IMR-90 (cell line): ENCODE measurements around the gene LEMD3. TPM values are rescaled to one million over a fixed set of nuclear protein-coding genes. Genes with fewer than 3 reads are reported as not detected.

Experiments used
- ATAC-seq: fragments of 200-7000 bp; cut with Tn5 transposase; 2 replicates; pipeline ENCODE4 v1.9.1; 2020; ENCODE audit warnings: low read depth, mild to moderate bottlenecking, moderate library complexity
- BruUV-seq: library from RNA; stranded (reverse); fragments of 400-500 nt; replicated peaks from 2 replicates; lab custom pipeline; 2021; lab: Mats Ljungman, UMichigan
- CTCF ChIA-PET: fragments of 300-600 bp; formaldehyde crosslinking; extraction: SDS; loops from one replicate; lab custom pipeline; 2021; ENCODE audit warnings: antibody characterized with exemption; lab: Yijun Ruan, JAX
- POLR2A ChIA-PET: fragments of 300-600 bp; sonication (Branson Sonifier 250); formaldehyde crosslinking; loops from one replicate; lab custom pipeline; 2022; ENCODE audit warnings: antibody characterized with exemption; ENCODE audit not compliant: unreplicated experiment; lab: Charles Lee
- DNase-seq: peaks from one replicate; pipeline ENCODE4 v3.0.0; 2013
- H2AFZ ChIP-seq: replicated peaks from 2 replicates; pipeline ENCODE3; 2013; ENCODE audit warnings: low read length, mild to moderate bottlenecking; ENCODE audit not compliant: poor library complexity
- H2AK5ac ChIP-seq: 2 replicates; pipeline ENCODE4 v1.6.1; 2013; ENCODE audit warnings: low read depth, low read length, inconsistent platforms
- H2AK9ac ChIP-seq: replicated peaks from 2 replicates; pipeline ENCODE3; 2013; ENCODE audit warnings: mild to moderate bottlenecking, low read depth, low read length, moderate library complexity; ENCODE audit not compliant: poor library complexity
- H2BK120ac ChIP-seq: 2 replicates; pipeline ENCODE4 v1.6.1; 2013; ENCODE audit warnings: low read depth, low read length, inconsistent platforms
- H2BK15ac ChIP-seq: 3 replicates; pipeline ENCODE4 v1.6.1; 2013; ENCODE audit warnings: low read depth, low read length, inconsistent platforms
- H2BK20ac ChIP-seq: 2 replicates; pipeline ENCODE4 v1.6.1; 2013; ENCODE audit warnings: low read depth, mild to moderate bottlenecking, inconsistent platforms, low read length, moderate library complexity
- H2BK5ac ChIP-seq: 2 replicates; pipeline ENCODE4 v1.6.1; 2013; ENCODE audit warnings: mild to moderate bottlenecking, low read depth, low read length, inconsistent platforms; ENCODE audit not compliant: poor library complexity, severe bottlenecking
- H3K14ac ChIP-seq: replicated peaks from 2 replicates; pipeline ENCODE4 v1.6.1; 2013; ENCODE audit warnings: low read depth, low read length, inconsistent platforms
- H3K18ac ChIP-seq: 2 replicates; pipeline ENCODE4 v1.6.1; 2013; ENCODE audit warnings: low read depth, low read length, control low read depth
- H3K23ac ChIP-seq: 2 replicates; pipeline ENCODE4 v1.6.1; 2013; ENCODE audit warnings: low read depth, low read length, inconsistent platforms
- H3K27ac ChIP-seq: 2 replicates; pipeline ENCODE4 v1.5.1; 2013; ENCODE audit warnings: mild to moderate bottlenecking, control low read depth, low read length; ENCODE audit not compliant: insufficient read depth
- H3K27me3 ChIP-seq: 2 replicates; pipeline ENCODE4 v1.6.1; 2013; ENCODE audit warnings: low read length; ENCODE audit not compliant: control insufficient read depth, insufficient read depth
- H3K36me3 ChIP-seq: 2 replicates; pipeline ENCODE4 v1.6.1; 2013; ENCODE audit warnings: low read length, mixed read lengths; ENCODE audit not compliant: control insufficient read depth, insufficient read depth
- H3K4ac ChIP-seq: 2 replicates; pipeline ENCODE4 v1.6.1; 2013; ENCODE audit warnings: low read depth, low read length, inconsistent platforms
- H3K4me1 ChIP-seq: 2 replicates; pipeline ENCODE4 v1.6.1; 2013; ENCODE audit warnings: low read length, mixed read lengths; ENCODE audit not compliant: control insufficient read depth, insufficient read depth
- H3K4me2 ChIP-seq: 2 replicates; pipeline ENCODE4 v1.6.1; 2013; ENCODE audit warnings: low read depth, mild to moderate bottlenecking, control low read depth, low read length, moderate library complexity
- H3K4me3 ChIP-seq: 2 replicates; pipeline ENCODE4 v1.5.1; 2013; ENCODE audit warnings: low read depth, mild to moderate bottlenecking, control low read depth, low read length, moderate library complexity; ENCODE audit not compliant: insufficient read depth
- H3K56ac ChIP-seq: 2 replicates; pipeline ENCODE4 v1.6.1; 2013; ENCODE audit warnings: low read length, inconsistent platforms; ENCODE audit not compliant: insufficient read depth; ENCODE audit errors: extremely low read depth
- H3K79me1 ChIP-seq, 2 experiments: 2 replicates each; pipeline ENCODE4 v1.6.1; 2013; ENCODE audit warnings: low read length in 2 of 2, inconsistent platforms in 1 of 2, low read depth in 1 of 2
- H3K9ac ChIP-seq: 2 replicates; pipeline ENCODE4 v1.6.1; 2013; ENCODE audit warnings: low read depth, low read length, control low read depth
- H3K9me1 ChIP-seq: 2 replicates; pipeline ENCODE4 v1.6.1; 2013; ENCODE audit warnings: low read length, inconsistent platforms; ENCODE audit not compliant: insufficient read depth
- H3K9me3 ChIP-seq: 2 replicates; pipeline ENCODE4 v1.6.1; 2013; ENCODE audit warnings: low read length; ENCODE audit not compliant: control insufficient read depth, insufficient read depth
- H4K20me1 ChIP-seq: 2 replicates; pipeline ENCODE4 v1.6.1; 2013; ENCODE audit warnings: low read length, inconsistent platforms; ENCODE audit not compliant: insufficient read depth
- H4K5ac ChIP-seq: 2 replicates; pipeline ENCODE4 v1.6.1; 2013; ENCODE audit warnings: mild to moderate bottlenecking, low read depth, low read length, control low read depth
- H4K8ac ChIP-seq, 2 experiments: 2 replicates each; pipeline ENCODE4 v1.6.1; 2013; ENCODE audit warnings: low read depth in 2 of 2, low read length in 2 of 2, control low read depth in 1 of 2, inconsistent platforms in 1 of 2
- H4K91ac ChIP-seq: 2 replicates; pipeline ENCODE4 v1.6.1; 2013; ENCODE audit warnings: low read depth, low read length, inconsistent platforms; ENCODE audit not compliant: insufficient read depth
- BHLHE40 ChIP-seq: fragments of 150-350 bp; IDR thresholded peaks from 2 replicates; pipeline ENCODE4 v1.6.1; 2016; ENCODE audit warnings: mild to moderate bottlenecking, low read depth, low read length
- CEBPB ChIP-seq: IDR thresholded peaks from 2 replicates; pipeline ENCODE4 v1.6.1; 2012; ENCODE audit warnings: low read depth, low read length, improper control_type of control experiment
- CHD1 ChIP-seq: IDR thresholded peaks from 2 replicates; pipeline ENCODE4 v1.6.1; 2012; ENCODE audit warnings: low read depth, low read length, improper control_type of control experiment
- CTCF ChIP-seq: conservative IDR thresholded peaks from 2 replicates; pipeline ENCODE4 v1.5.1; 2012; ENCODE audit warnings: mild to moderate bottlenecking, low read depth, low read length, improper control_type of control experiment
- ELK1 ChIP-seq: fragments of 150-350 bp; IDR thresholded peaks from 2 replicates; pipeline ENCODE4 v1.6.1; 2016; ENCODE audit warnings: low read depth, mild to moderate bottlenecking, low read length, moderate library complexity, borderline replicate concordance
- FOS ChIP-seq: fragments of 150-350 bp; IDR thresholded peaks from 2 replicates; pipeline ENCODE4 v1.6.1; 2016; ENCODE audit warnings: low read depth, low read length
- MAZ ChIP-seq: IDR thresholded peaks from 2 replicates; pipeline ENCODE4 v1.6.1; 2012; ENCODE audit warnings: low read depth, mild to moderate bottlenecking, low read length, improper control_type of control experiment, moderate library complexity, borderline replicate concordance
- NFE2L2 ChIP-seq: fragments of 150-350 bp; IDR thresholded peaks from 2 replicates; pipeline ENCODE4 v1.6.1; 2016; ENCODE audit warnings: low read depth, mild to moderate bottlenecking, low read length
- POLR2A ChIP-seq: IDR thresholded peaks from 2 replicates; pipeline ENCODE4 v1.6.1; 2012; ENCODE audit warnings: mild to moderate bottlenecking, low read depth, low read length
- RAD21 ChIP-seq: IDR thresholded peaks from 2 replicates; pipeline ENCODE4 v1.6.1; 2012; ENCODE audit warnings: low read length, improper control_type of control experiment
- RCOR1 ChIP-seq: IDR thresholded peaks from 2 replicates; pipeline ENCODE4 v1.6.1; 2012; ENCODE audit warnings: mild to moderate bottlenecking, low read length, improper control_type of control experiment; ENCODE audit not compliant: insufficient replicate concordance
- SMC3 ChIP-seq: fragments of 150-350 bp; IDR thresholded peaks from 2 replicates; pipeline ENCODE4 v1.6.1; 2016; ENCODE audit warnings: low read depth, mild to moderate bottlenecking, antibody characterized with exemption, low read length, moderate library complexity
- USF2 ChIP-seq: fragments of 150-350 bp; IDR thresholded peaks from 2 replicates; pipeline ENCODE4 v1.6.1; 2017; ENCODE audit warnings: mild to moderate bottlenecking, antibody characterized with exemption, low read length, low read depth
- whole genome bisulfite sequencing, 2 experiments: methylation state at CpG; one replicate each; pipeline versions ENCODE4 v1.1.5 to v1.1.7; 2013; ENCODE audit warnings: missing lambda C conversion rate in 2 of 2; ENCODE audit not compliant: insufficient read length in 1 of 2; ENCODE audit errors: extremely low coverage in 2 of 2; 5-methylcytosine and 5-hydroxymethylcytosine counted together
- dilution Hi-C: fragments of 300-500 bp; cut with HindIII; formaldehyde crosslinking; loops from one replicate; pipeline ENCODE4 v1.14.3; 2018; ENCODE audit warnings: low sequenced_read_pairs; ENCODE audit not compliant: unreplicated experiment
- in situ Hi-C: fragments of 300-500 bp; cut with MboI; formaldehyde crosslinking; loops from 3 replicates; pipeline ENCODE4 v1.14.3; 2019; ENCODE audit warnings: low sequenced_read_pairs, inconsistent platforms, mixed read lengths
- intact Hi-C: fragments of 100-400 bp; cut with micrococcal nuclease; formaldehyde crosslinking; loops from 2 replicates; pipeline ENCODE4 v1.10.0; 2022
- polyA plus RNA-seq, 3 experiments: library from polyadenylated mRNA; depleted of rRNA; stranded (reverse); fragments of >200 nt; gene quantifications; 2 replicates each; pipeline ENCODE4 v1.2.3, GENCODE V29; 2012; ENCODE audit warnings: low replicate concordance in 1 of 3
- total RNA-seq: library from RNA; depleted of rRNA; stranded (reverse); fragments of >200 nt; gene quantifications from 2 replicates; pipeline ENCODE4 v1.2.3, GENCODE V29; 2012

LEMD3 gene
- total and polyA plus RNA-seq, 2 of the 4 experiments (the other 2 are of a cell fraction), result 5.5 to 9.9 TPM

- no peak for DNase-seq
- no peak overlapping the region for H2BK5ac ChIP-seq
- intact Hi-C loops, result no loop called here
- H2AFZ ChIP-seq, result no peak overlapping the region
- H3K27me3 ChIP-seq, result peaks cover 26% of the 10 kb centered on the region
- no peak overlapping the region for H2BK15ac ChIP-seq
- H3K4me2 ChIP-seq, result no peak overlapping the region
- TF ChIP-seq CTCF, result no peak
- TF ChIP-seq BHLHE40, result no peak
- no peak for TF ChIP-seq SMC3
- TF ChIP-seq USF2, result no peak
- TF ChIP-seq MAZ, result no peak
- no peak for TF ChIP-seq CEBPB
- TF ChIP-seq RAD21, result no peak
- no peak for TF ChIP-seq POLR2A
- TF ChIP-seq CHD1, result no peak
- TF ChIP-seq FOS, result no peak
- no peak for TF ChIP-seq NFE2L2
- no peak for TF ChIP-seq RCOR1
- no peak for TF ChIP-seq ELK1
- CTCF ChIA-PET, result interaction anchor here (1.0 kb wide), 1 partner anchor 15 kb away, joined by 3 read pairs; no protein-coding TSS in a partner anchor
- H3K23ac ChIP-seq, result no peak overlapping the region
- no peak overlapping the region for H2AK5ac ChIP-seq
- H2BK20ac ChIP-seq, result no peak overlapping the region
- no peak overlapping the region for H2AK9ac ChIP-seq
- no peak overlapping the region for H3K4me3 ChIP-seq
- H3K36me3 ChIP-seq, result no peaks in the 10 kb centered on the region
- in situ Hi-C loops, result no loop called here
- no peak overlapping the region for H3K4ac ChIP-seq
- H3K9ac ChIP-seq, result no peak overlapping the region
- POLR2A ChIA-PET, result no interaction called here
- dilution Hi-C loops, result no loop called here
- ATAC-seq, result no peak
- no peaks in the 10 kb centered on the region for H4K20me1 ChIP-seq
- H4K8ac ChIP-seq, result no peak overlapping the region
- H2BK120ac ChIP-seq, result no peak overlapping the region
- no peaks in the 10 kb centered on the region for H3K79me1 ChIP-seq
- no peak overlapping the region for H3K14ac ChIP-seq
- no peak overlapping the region for H3K56ac ChIP-seq
- H3K9me3 ChIP-seq, result no peaks in the 10 kb centered on the region
- H3K27ac ChIP-seq, result no peak overlapping the region
- no peaks in the 10 kb centered on the region for H3K9me1 ChIP-seq
- no peak overlapping the region for H3K18ac ChIP-seq
- no peak overlapping the region for H4K91ac ChIP-seq
- no peak overlapping the region for H4K5ac ChIP-seq
- no peaks in the 10 kb centered on the region for H3K4me1 ChIP-seq
- no CpG with 5 or more reads among the region's 1 CpG for WGBS, 2 experiments
- BruUV-seq, result no TSS peak
Measured at GRCh38 chr12:65139389-65139788, 30.0 kb upstream of the LEMD3 start.
